T-helper 2 cell (primary cell): ENCODE measurements around the gene ST6GALNAC3.

ENCODE experiments used
- DNase-seq, 5 experiments: peaks; one replicate each; pipeline versions ENCODE4 v3.0.0 to v3.0.0-alpha.2; 2012 to 2022

The ST6GALNAC3 gene

DNA sequence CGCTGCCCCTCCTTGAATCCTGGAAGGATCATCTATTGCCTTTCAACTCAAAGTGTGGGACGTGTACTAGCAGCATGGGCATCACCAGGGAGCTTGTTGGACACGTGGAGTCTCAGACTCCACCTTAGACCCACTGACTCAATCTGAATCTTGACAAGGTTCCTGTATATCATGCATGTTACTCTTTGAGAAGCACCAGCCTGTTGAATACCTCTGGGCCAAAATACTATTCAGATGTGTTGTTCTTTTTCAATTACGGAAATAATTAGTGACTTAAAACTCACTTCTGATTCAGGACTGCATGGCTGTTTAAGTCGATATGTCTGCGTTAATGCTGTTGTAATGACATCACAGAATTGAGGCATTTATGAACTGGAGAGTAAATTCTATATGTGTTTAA is 70.8 kb downstream of the ST6GALNAC3 start:
- no peak for DNase-seq

GRCh38 chr1:76146184-76146583 is 71.6 kb downstream of the ST6GALNAC3 start:
- no peak for DNase-seq

GRCh38 chr1:76147917-76148316 is 73.4 kb downstream of the ST6GALNAC3 start:
- DNase-seq, result no peak

DNA sequence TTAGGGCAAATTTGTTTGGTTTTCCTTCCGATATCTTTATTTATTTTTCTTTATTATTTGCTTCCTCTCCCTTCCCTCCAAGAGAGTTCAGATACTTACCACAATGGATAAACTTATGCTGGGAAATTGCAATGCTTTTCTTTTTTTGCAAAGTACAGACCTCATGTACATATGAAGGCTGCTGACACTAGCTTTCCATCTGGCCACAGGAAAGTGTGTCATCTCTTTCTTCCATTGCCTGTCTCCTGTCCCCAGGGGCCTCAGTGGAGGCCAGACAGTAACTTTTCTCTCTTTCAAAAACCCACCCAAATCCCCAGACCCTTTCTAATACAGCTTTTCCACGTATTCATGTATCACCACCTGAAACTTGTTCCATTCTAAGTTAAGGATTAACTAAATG is 73.9 kb downstream of the ST6GALNAC3 start:
- no peak for DNase-seq

DNA sequence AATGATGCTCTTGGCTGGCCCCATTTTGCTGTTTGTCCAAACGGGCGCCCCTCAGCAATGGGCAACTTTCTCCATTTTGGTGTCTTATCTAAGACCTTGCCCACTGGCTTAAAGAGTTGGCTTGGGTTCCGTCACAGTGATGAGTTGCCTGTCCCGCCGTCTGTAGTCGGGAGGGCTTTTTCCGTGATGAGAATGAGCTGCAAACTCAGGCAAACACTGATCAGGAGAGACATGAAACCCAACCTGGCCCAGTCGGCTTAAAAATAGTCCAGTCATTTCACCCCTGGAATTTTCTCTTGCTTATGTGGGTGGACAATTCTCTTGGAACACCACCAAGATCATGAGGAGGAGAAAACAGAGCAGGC is 79.3 kb downstream of the ST6GALNAC3 start:
- no peak for DNase-seq

- peak; percentile 42 to 76 (median 63) for DNase-seq
These were observed 79.8 kb downstream of the ST6GALNAC3 start for GRCh38 chr1:76154206-76154956.

DNA sequence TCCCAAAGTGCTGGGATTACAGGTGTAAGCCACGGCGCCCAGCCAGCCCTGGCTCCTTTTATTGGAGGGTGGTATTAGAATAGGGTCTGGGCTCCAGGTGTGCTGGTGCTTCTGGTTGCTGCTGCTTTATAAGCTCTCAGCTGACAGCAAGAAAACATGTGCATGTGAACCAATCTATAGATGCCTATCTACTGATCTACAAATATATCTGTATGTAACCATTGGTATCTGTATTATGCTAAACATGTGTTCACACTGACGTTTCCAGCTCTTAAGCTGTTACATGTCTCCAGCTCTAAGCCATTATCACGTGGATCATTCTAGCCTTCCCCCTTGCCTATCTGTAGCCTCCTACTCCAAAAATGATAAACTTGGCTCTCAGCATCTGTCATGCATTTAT is 82.4 kb downstream of the ST6GALNAC3 start:
- DNase-seq, result peak in 1 of 5 experiments; percentile 4

DNA sequence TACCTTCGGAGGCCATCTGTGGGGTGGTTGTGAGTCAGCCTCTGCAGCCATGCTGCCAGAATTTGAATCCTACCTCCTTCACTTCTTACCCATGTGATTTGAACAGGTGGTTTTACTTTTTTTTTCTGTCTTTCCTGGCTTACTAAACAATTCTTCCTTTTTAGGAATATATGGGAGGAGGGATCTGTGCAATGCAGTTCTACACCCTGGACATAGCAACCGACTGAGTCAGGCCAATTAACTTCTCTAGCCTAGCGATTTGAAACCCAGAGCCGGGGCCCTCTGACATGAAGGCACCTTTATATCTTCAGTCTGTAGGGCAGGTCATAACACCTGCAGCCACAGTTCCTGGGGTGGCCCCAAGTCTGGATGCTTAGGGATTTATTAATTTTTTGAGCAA is 83.6 kb downstream of the ST6GALNAC3 start:
- DNase-seq, result no peak

- no peak for DNase-seq
These were observed 85.7 kb downstream of the ST6GALNAC3 start for GRCh38 chr1:76160225-76160624.

- no peak for DNase-seq
These were observed 86.9 kb downstream of the ST6GALNAC3 start for GRCh38 chr1:76161451-76161850.

DNA sequence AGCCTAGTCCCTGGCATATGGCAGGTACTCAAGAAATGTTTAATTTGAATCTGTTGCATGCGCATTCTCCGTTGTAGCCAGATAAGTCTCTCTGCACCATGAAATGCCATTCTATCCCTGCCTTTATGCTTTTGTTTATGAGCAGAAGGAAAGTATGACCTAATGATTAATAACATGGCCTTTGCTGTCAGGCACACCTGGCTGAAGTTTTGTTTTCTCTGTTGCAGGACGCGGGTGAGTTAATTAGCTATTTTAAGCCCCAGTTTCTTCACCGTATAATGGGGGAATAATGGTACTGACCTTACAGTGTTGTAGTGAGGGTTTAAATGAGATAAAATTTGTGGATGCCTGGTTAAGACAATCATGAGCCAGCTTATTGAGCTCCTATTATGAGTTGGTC is 87.7 kb downstream of the ST6GALNAC3 start:
- no peak for DNase-seq

GRCh38 chr1:76164165-76164564 is 89.6 kb downstream of the ST6GALNAC3 start:
- no peak for DNase-seq

- no peak for DNase-seq
These were observed 95.5 kb downstream of the ST6GALNAC3 start for GRCh38 chr1:76170084-76170483.

DNA sequence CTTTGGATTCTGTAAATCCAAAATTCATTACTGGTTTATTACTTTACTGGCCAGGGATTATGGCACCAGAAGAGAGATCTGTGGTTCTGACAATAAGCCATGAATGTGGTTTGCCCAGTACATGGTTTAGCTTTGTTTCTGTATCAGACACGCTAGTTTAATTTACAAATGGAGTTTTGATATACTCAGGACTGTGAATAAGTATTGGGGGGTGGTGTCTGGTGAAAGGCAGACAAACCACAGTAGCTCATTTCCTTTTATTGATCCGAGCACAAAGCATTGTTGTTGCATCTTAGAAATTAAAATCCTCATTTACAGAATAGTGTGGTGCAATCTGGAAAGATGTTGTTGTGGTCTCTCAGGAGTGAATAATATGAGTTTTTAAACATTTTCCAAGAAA is 96.0 kb downstream of the ST6GALNAC3 start:
- no peak for DNase-seq

- peak in 1 of 5 experiments; percentile 9 for DNase-seq
These were observed 101.5 kb downstream of the ST6GALNAC3 start for GRCh38 chr1:76176000-76176399.

- DNase-seq, result no peak
These were observed 103.1 kb downstream of the ST6GALNAC3 start for GRCh38 chr1:76177615-76178014.

GRCh38 chr1:76179219-76179698 is 104.7 kb downstream of the ST6GALNAC3 start:
- no peak for DNase-seq

GRCh38 chr1:76185207-76185606 is 110.7 kb downstream of the ST6GALNAC3 start:
- no peak for DNase-seq

GRCh38 chr1:76186554-76187170 is 112.1 kb downstream of the ST6GALNAC3 start:
- no peak for DNase-seq

DNA sequence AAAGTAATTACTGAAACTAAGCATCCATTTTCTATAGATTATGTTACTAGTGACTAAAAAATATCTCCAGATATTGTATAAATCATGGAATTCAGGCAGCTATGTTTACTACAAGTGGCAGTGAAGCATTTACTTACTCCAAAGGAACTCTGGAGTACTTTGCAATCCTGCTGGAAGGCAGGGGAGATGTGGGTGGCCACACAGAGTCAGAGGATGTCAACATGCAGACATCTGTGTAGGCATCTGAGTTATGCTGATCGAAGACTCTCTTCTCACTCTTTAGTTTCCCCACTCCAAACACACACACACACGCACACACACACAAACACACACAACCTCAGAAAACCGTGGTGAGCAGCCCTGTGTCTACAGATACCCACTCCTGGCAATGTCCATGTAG is 112.9 kb downstream of the ST6GALNAC3 start:
- no peak for DNase-seq

DNA sequence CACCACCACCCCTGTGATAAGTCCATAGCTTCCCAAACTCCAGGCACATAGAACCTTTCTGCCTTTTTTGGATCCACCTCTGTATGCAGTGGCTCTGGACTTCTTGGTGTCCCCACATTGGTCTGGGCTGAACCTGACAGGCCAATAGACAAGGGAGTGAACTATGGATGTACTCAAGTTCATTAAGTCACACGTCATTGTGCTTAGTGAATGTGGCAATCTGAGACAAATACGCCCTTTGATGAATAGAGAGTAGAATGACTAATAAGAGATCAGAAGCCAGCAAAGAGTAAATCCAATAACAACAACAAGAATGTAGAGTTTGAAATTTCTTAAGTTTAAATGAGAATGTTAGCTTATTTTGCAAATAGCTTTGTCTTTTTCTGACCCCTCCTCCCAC is 114.8 kb downstream of the ST6GALNAC3 start:
- DNase-seq, result no peak

GRCh38 chr1:76190749-76191424 is 116.3 kb downstream of the ST6GALNAC3 start:
- DNase-seq, result no peak

DNA sequence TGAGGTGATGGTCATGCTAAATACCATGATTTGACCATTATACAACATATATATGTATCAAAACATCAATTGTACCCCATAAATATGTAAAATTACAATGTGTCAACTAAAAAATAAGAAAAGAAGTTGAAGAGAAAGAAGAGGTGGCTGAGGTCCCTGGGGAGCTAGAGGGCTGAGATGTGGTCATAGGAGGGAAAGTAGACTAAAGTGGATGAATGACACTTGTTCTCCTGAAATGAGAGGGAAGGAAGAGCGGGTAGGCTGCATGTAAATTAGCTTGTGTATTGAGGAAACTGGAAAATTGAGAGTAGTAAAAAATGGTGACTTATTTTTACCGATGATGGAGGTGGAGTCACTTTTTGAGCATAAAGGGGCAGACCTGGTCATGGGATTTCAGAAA is 117.0 kb downstream of the ST6GALNAC3 start:
- no peak for DNase-seq

DNA sequence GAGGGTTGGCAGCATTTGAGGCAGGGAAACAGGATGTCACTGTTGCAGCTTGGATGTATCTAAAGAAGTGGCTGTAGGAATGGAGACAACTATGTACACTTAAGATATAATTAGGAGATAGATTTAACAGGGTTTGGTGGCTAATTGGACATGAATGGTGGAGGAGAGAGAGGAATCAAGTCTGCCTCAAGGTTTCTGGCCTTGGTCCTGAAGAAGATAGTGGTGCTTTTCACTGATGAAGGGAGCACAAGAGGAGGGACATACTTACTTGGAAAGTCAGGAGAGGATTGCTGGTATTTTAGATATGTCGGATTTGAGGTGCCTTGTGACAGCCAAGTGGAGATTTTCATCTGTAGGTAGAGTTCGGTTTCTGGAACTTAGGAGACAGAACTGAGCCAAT is 123.9 kb downstream of the ST6GALNAC3 start:
- no peak for DNase-seq
